ENCODE measurements around the gene CTNNA2.

The CTNNA2 gene

DNA sequence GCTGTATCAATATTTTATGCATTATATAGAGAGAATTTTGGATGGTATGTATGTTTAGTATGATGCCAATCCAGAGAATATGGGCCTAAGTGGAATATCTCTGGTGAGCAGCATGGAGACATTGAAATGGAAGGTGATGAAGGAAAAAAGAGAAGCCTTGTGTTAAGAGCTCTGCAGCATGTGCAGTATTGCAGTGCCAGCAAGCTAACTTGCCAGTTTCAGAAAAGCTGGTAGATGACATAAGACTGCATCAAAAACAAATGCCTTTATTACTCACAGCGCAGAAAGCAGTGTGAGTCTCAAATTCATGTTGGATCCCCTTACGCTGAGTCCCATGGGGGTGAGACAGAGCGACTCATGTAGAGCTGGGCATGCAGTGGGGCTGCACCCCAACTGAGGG lies 280.2 kb downstream of the CTNNA2 start:
- no peak for DNase-seq

DNA sequence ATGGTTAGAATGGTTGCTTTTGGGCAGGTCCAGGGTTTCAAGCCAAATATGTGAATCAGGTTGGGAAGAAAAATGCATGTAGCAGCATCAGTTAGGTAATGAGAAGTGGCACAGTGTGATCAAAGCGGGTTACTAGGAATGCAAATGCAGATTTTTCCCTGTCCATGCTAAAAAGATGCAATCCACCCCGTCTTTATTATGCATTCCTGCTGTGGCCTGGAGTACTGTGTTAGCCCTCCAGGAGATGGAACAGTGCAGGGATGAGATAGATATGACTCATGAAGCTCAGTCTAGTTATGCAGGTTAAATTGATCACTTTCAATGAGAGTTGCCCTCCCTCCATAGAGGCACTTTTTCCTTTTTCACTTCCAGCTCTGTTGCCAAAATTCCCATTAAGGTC lies 283.8 kb downstream of the CTNNA2 start:
- no peak for DNase-seq

DNA sequence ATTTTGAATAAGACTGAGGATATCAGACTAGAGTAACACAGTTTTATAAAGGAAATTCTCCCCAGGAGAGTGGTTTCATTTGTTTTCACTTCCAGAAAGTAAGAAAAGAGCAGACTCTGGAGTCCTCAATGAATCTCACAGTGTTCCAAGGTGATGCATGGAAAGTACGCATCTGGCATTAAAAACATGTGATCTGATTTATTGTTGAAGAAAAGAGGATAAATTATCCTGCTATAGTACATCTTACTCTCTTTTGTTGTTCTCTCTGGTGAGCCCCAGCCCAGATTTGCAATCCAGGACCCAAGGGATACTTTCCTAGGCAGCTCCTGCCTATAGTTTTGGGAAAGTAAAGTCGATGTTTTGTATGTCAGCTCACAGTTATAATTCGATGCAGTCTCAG lies 285.9 kb downstream of the CTNNA2 start:
- DNase-seq, result no peak

DNA sequence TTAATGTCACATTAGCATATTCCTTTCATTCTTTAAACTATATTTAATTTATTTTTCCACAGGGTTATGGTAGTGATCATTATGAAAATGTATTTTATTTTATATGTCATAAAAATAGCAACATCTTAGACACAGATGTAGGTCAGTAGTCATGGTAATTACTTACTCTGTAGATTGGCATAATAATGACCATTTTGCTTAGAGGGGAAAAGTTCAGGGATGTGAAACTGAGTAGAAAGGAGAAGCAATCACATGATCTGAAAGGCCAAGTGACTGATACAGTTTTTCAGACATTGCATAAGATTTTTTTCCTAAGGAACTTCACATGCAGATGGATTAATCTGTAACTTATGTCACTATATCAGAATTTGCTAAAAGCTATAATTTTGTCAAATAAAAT lies 286.9 kb downstream of the CTNNA2 start:
- DNase-seq, result no peak

DNA sequence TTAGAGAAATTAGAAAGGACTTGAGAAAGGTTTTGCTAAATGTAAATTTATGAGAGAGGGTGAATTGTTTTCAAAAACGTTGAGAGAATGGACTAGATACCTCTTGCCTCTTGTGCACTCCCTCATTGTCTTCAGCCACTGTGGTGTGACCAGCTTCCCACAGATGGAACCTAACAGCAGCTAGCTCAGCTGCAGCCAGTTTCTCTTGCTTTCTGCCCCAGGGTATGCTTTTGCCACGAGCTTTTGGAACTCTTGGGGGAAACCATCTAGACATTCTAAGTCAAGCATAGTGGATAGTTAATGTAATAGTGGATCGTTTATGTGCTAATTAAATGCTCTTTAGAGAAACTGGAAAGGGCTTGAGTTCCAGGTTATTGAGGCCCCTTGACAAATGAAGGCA lies 288.2 kb downstream of the CTNNA2 start:
- no peak for DNase-seq

DNA sequence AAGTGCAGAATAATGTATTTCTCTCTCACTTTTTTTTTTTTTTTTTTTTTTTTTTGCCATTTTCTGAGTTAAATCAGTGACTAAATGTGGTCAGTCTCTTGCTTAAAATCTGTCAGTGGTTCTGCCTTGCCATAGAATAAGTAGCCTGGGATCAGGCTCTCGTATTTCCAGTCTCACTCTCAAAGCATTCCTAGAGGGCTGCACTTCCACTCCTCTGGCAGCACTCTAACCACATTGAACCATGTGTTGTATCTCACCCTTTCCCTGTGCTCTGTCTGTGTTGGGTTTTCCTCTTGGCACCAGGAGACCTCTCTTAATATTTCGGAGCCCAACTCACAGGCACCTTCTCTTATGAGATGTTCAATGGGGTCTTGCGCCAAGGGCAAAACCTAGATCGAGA lies 304.4 kb downstream of the CTNNA2 start:
- no peak for DNase-seq

DNA sequence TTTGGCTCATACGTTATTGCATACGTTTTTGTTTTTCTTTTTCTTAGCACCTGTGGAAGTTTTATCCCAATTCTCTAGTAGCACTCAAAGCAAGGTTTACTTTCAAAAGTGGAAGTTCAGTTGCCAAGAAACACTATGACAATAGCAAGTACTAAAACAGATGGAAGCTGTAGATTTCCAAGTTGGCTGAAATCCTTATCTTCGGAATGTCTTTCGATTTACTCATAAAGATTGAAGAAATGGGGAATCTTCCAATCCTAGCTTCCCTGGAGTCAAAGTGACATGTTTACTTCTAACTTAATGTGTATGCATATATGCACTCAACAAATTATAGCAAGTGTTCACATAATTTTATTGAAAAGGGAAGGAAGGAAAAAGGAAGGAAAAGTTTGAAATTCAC lies 307.4 kb downstream of the CTNNA2 start:
- no peak for DNase-seq

DNA sequence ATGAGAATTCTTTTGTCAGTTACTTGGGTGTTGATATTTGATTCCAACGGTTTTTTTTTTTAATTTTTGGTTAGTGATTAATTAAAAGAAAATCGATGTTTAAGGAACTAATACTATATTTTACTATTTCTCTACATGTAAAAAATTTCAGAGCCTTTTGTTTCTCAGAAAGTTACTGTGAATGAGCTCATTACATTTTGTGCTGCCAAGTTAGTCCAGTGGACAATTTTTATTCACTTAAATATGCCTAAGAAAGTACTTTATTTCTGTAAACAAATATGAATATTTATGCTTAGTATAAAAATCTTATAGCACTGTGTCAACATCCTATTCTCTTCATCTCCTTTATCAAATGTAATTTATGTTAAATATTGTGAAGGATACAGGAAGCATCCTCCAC lies 309.3 kb downstream of the CTNNA2 start:
- no peak for DNase-seq

DNA sequence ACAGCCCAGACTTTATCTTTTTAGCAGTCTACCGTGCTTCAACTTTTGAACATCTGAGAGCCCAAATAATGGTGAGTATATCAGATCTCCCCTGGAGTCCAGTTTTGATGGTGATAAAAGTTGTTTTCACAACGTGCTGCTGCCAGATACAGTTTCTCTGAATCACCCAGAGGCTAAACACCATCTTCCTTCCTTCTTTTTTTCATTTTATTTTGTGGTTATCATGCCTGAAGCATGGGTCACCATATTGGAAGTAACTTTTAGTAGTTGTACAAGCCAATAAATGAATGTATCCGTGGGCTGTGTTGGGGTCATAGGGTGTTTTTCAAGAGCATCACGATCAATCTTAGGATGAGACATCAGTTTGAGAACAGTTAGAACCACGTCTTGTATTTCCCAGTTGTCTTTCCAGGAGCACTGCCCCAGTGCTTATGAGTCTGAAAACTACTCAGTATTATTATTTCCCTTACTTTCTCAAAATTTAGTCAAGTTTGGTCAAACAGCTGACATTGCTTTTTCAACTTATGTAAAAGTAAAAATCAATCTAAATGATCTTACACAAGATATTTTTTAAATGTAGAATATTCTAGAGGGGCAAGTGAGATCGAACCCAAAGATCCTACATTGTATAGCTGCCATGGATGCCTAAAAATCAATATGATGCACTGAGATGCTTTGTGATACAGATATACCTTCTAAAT lies 311.4 kb downstream of the CTNNA2 start:
- no peak for DNase-seq

DNA sequence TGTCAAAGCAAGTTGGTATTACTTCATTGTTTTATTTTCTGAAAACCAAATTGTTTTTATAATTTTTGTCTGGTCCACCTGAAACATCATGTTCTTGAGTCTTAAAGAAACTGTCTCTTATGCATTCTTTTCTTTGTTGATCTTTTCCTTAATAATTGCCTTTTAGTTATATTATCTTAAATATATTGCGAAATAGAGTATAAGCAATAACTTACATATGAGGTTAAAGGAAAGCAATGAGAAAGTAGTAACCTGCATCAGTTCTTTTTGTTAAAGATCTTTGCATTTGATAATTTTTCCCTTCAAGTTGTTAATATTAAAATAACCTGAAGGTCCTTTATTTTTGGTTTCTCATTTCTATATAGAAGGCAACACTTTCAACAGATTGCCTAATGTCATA lies 315.0 kb downstream of the CTNNA2 start:
- DNase-seq, result no peak

DNA sequence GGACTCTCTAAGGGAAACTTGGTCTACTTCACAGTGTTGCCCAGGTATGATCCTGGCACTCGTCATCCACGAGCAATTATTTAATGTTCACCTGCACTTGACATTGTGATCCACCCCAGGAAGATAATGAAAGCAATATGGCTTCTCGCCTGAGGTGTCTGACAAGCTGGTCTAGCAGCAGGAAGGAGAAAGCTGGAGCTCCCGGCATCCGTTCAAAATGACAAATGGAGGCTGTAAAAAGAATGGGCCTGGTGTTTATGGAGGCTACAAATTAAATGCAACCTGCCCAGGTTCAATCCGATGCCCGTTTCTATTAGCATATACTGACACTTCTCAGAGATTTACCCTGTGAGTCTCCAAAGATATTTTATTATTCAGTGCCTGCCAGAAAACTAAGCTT lies 317.6 kb downstream of the CTNNA2 start:
- no peak for DNase-seq

DNA sequence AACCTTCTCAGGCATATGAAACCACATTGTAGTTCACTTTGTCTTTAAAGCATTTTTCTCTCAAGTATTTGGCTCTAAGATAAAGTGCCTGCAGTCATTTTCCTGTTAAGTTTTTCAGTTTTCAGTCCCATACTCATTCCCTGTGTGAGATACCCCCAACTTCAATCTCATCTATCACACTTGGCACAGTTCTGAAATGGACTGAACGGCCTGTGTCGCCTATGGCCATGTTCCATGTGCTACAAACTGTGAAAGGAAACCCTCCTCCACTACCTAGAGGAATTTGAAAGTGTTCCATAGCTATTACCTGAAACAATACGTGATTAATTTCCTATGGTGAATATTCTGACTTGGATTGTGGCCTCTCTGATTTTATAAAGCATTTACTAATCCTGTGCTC lies 319.1 kb downstream of the CTNNA2 start:
- no peak for DNase-seq

DNA sequence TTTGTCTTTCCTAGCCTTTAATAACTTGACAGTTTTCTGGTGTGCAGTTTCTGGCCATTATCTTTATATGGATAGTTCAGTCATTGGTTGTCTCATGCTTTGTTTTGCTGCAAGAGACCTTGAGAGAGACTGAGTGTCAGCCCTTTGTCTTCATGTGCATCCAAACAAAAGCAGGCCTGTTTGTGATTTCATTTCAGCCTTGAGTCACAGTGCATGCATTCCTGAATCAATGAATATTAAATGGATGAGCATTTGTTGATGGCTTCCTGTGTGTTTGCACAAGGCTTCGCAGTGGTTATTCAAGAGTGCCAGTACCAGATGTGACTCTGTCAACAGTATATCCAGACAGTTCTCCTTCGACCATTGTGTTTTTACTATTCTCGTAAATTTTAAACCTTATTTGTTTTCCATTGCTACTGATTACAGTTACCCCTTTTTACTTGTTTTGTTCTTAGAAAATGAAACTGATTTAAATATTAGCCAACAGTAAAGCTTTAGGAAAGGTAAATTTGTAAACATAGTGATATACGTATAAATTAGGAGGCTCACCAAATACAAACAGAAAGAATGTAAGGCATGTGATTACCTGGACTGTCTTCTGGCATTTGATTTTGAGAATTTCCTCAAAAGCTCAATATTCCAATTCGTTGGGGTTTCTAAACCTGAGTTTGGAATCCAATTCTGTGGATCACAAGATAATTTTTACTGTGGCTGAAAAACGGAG lies 319.8 kb downstream of the CTNNA2 start:
- no peak for DNase-seq

DNA sequence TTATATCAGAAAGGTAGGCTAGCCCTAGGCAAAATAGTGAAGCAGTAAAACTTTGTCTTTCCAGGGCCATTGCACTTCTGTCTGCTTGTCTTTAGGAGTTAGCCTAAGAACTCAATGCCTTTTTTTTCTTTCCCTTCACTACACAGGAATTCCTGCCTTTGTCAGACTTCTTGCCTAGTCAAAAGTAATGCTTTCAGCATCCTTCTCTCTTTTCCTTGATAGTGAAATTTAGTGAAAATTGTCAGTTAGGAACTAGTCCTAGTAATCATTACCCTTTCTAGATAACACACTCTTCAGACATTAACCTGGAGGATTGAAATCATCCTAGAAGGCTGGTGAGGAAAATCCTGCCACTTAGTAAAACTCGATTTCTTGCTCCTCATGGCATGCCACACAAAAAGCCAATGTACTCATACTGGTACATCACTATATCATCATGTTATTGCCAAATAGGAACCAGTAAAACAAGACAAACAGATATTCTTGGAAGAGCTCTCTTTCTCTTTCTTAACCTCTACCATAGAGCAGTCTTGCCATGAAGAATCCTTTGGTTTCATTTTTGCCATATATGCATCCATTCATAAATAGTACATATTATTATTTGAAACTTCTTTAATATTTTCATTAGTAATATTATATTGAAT lies 320.5 kb downstream of the CTNNA2 start:
- DNase-seq, result no peak

DNA sequence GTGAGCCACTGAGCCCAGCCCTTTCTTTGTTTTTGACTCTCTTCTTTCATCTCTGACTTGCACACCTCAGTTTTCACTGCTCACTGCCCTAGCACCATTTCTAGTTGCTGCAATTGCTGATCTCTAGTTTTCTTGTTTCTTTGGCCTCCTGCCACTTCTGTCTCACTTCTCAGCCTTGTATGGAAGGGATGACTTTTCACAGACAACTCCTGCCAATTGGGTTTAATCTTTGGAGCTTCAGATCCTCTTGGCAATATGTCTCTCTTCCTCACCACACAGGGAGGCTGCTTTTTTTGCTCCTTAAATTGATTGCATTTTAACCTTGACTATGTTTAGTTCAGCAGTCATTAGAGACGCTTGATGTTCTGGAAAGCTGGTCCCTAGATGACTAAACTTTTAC lies 323.1 kb downstream of the CTNNA2 start:
- no peak for DNase-seq

DNA sequence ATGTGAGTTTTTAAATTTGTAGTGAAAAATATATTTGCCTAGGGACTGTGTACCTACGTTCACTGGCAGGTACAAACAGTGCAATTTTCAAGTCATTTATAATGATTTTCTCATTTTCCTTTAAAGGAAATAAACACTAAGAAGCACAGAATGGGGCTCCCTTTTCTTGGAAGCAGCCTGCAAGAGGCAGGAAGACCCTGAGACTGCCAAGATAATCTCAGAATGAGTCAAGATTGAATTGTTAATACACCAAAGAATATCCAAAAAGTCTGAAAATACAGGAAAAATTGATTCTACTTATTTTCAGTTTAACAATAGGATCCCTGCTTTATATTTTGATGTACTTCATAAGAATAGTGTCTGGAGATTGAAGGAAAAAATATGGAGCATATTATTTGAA lies 331.2 kb downstream of the CTNNA2 start:
- DNase-seq, result no peak

DNA sequence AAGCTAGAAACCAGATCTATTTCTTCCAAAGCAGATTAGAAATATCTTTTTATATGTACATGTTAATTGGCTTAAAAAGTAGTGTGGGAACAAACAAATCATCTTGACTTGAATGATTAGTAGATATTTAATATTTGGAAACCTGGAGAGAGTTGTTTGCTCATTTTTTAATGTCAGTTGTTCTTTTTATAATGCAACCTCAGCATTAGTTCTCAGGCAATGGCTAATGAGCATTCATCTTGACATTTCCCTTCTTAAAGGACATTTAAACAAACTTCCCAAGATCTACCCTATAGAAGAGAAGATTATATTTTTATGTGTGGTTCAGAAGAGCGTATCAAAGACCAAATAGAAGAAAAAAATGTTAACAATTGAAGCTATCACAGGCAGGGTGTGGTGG lies 334.0 kb downstream of the CTNNA2 start:
- no peak for DNase-seq

DNA sequence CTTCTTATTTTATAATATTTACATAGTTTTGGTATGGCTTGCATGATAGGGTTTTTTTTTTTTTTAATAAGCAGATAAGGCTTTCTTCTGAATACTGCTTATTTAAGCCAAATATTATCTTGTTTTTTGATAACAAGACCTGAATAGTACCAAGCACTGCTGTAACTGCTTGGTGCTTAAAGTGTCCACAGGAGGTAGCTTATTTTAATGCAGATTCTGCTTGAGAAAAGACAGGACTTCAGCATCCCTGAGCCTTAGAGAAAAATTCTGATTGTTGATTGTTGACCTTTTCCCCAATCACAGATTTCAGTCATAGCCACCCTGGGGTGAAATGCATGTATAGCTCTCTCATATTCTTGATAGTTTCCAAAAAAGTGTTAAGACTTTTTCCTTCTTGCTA lies 336.4 kb downstream of the CTNNA2 start:
- no peak for DNase-seq

DNA sequence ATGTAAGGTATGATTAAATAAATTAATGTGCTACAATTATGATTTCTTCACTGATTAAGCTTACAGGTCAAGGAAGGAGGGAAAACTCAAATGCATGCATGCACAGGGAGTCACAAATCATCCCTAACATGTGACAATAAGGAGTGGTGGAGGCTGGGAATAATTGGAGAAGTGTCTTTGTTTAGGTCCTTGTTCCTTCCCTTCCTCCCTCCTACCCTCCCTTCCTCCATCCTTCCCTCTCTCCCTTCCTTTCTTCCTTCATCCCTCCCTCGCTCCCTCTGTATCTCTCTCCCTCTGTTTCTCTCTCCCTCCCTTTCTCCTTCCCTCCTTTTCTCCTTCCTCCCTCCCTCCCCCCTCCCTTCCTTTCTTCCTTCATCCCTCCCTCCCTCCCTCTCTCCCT lies 337.1 kb downstream of the CTNNA2 start:
- no peak for DNase-seq

DNA sequence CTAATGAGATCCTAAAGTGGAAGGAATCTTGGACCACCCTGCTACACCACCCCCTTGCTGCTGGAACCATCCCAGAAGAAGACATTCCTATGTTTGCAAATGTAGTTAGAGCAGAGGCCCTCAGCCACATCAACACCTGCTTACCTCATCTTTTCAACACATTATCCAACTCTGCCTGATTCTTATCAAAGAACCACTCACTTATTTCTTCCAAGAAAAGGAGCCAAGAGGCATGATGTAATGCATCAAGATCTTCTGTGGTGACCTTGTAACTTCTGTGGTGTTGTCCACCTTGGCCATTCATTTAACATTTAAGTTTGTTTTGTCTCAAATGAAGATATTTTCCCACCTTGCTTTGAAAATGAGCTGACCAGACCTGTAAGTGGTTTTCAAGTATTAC lies 338.1 kb downstream of the CTNNA2 start:
- DNase-seq, result no peak

DNA sequence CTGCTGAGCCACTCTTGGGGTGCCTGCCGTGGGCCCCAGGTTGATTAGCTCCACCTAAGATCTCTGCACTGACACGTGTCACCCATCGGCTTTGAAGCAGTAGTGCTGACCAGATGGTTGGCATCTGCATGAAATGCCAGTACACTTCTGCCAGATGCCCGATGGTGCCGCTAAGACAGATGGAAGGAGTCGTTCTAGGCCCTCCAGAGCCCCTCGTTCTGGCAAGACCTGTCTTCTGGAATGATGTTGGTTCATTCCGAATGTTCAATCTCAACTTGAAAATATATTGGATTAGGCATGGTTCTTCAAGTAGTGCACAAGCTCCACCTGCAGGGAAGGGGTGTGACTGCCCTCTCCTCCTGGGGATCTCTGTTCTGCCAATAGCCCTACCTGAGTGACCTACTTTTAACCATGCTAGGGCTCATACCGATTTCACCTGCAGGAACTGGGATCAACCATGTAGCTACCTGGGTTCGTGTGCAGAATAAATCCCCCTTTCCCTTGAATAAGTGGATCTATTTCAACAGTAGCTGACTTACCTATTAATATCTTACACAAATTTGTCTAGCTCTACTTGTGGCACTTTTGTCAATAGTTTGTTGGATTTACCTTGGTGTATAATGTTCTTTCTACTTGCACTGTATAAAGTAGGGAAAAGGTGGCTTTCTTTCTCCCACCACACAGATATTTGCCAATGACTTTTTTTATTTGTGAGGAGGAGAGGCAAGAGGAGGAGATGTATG lies 342.6 kb downstream of the CTNNA2 start:
- no peak for DNase-seq

DNA sequence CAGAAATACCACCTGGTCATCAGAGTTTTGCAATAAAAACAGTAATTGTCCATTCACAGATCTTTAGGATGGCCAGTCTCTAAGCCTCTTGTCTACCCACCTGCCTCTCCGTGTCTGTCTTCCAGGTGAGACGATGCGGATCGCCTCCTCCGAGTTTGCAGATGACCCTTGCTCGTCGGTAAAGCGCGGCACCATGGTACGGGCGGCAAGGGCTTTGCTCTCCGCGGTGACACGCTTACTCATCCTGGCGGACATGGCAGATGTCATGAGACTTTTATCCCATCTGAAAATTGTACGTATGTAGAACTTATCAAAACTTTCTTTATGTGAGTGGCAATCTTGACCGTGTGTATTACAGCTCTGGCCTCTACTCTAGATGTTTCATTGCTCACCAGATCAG lies 345.0 kb downstream of the CTNNA2 start:
- DNase-seq, result no peak

DNA sequence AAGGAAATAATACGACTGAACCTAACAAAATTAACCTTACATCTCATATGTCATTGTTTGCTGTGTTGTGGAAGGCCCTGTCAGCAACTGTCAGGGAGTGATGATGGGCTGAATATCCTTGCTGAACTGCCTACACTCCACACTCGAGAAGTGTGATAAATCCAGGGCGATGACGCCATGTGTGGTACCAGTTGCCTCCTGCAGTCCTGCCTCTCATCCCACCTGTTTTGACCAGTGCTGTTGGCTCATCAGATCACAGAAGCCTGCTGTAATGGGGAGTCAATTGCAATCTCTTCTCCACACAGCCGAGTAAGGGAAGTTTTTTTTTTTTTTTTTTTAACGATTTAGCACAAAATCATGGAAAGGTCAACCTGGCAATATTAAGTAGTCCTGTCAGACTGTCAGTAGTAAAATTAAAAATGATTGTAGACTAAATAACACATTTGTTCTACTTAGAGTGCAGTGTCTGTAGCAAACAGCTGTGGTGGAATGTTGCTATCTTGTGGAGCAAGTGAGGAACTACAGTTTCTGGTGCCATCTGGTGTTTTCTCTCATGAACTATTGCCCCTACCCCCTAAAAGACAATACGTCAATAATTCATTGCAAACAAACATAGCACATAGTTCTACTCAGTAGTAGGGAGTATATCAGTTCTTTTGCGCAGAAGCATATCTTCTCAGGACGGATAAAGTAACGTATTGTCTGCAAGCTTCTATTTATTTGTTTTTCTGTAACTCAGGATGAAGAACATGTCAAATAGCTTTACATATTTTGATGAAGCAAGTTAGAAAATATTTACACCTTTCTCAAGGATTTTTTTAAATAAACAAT lies 347.6 kb downstream of the CTNNA2 start:
- DNase-seq, result no peak
